HG03196 (cell line): ENCODE data around the gene TUBB3.
"Not testable (repeated sequence)": the region's sequence is repeated elsewhere in the genome, so short reads cannot be mapped to it uniquely, and the experiment has no call there.

Experiments
- ATAC-seq: cut with Tn5 transposase; IDR thresholded peaks from one replicate; pipeline ENCODE4 v1.9.1; 2021; ENCODE audit not compliant: unreplicated experiment

The TUBB3 gene

GRCh38 chr16:89900885-89901284 is 22.3 kb upstream of the TUBB3 start:
- ATAC-seq, result no peak

- ATAC-seq, result no peak
These were observed 20.2 kb upstream of the TUBB3 start for GRCh38 chr16:89902980-89903379.

GRCh38 chr16:89903908-89904515 is 19.1 kb upstream of the TUBB3 start:
- no peak for ATAC-seq

- no peak for ATAC-seq
These were observed 18.3 kb upstream of the TUBB3 start for GRCh38 chr16:89904606-89905510.

GRCh38 chr16:89905511-89906139 is 17.5 kb upstream of the TUBB3 start:
- no peak for ATAC-seq

GRCh38 chr16:89906140-89907025 is 16.8 kb upstream of the TUBB3 start:
- ATAC-seq, result no peak

GRCh38 chr16:89907055-89907814 is 15.9 kb upstream of the TUBB3 start:
- no peak for ATAC-seq

- ATAC-seq, result no peak
These were observed 14.9 kb upstream of the TUBB3 start for GRCh38 chr16:89908236-89908635.

- no peak for ATAC-seq
These were observed 13.1 kb upstream of the TUBB3 start for GRCh38 chr16:89909777-89910716.

- no peak for ATAC-seq
These were observed 12.3 kb upstream of the TUBB3 start for GRCh38 chr16:89910717-89911354.

GRCh38 chr16:89911375-89911774 is 11.8 kb upstream of the TUBB3 start:
- no peak for ATAC-seq

GRCh38 chr16:89912143-89912542 is 11.0 kb upstream of the TUBB3 start:
- ATAC-seq, result no peak

GRCh38 chr16:89912627-89913026 is 10.5 kb upstream of the TUBB3 start:
- no peak for ATAC-seq

GRCh38 chr16:89913408-89914387 is 9.4 kb upstream of the TUBB3 start:
- ATAC-seq, result no peak

GRCh38 chr16:89914642-89915285 is 8.4 kb upstream of the TUBB3 start:
- not testable (repeated sequence) for ATAC-seq

GRCh38 chr16:89915303-89916232 is 7.6 kb upstream of the TUBB3 start:
- no peak for ATAC-seq
